HUES48 (cell line): ENCODE measurements around the gene IL1RAP.

Experiments used
- H3K27ac ChIP-seq: one replicate; pipeline ENCODE4 v1.7.0; 2013; ENCODE audit warnings: low read depth, low read length, inconsistent platforms
- H3K27me3 ChIP-seq: 2 replicates; pipeline ENCODE4 v1.6.1; 2013; ENCODE audit warnings: mild to moderate bottlenecking, low read length; ENCODE audit not compliant: control insufficient read depth, insufficient read depth
- H3K36me3 ChIP-seq: 2 replicates; pipeline ENCODE4 v1.6.1; 2013; ENCODE audit warnings: low read length; ENCODE audit not compliant: control insufficient read depth, insufficient read depth
- H3K4me1 ChIP-seq: 2 replicates; pipeline ENCODE4 v1.6.1; 2013; ENCODE audit warnings: mild to moderate bottlenecking, low read length; ENCODE audit not compliant: control insufficient read depth, insufficient read depth
- H3K4me3 ChIP-seq: 2 replicates; pipeline ENCODE4 v1.5.1; 2013; ENCODE audit warnings: mild to moderate bottlenecking, low read depth, low read length
- H3K9ac ChIP-seq: 2 replicates; pipeline ENCODE4 v1.6.1; 2013; ENCODE audit warnings: mild to moderate bottlenecking, low read depth, low read length, moderate library complexity
- H3K9me3 ChIP-seq: 2 replicates; pipeline ENCODE4 v1.6.1; 2013; ENCODE audit warnings: low read length; ENCODE audit not compliant: control insufficient read depth, insufficient read depth

IL1RAP gene

DNA sequence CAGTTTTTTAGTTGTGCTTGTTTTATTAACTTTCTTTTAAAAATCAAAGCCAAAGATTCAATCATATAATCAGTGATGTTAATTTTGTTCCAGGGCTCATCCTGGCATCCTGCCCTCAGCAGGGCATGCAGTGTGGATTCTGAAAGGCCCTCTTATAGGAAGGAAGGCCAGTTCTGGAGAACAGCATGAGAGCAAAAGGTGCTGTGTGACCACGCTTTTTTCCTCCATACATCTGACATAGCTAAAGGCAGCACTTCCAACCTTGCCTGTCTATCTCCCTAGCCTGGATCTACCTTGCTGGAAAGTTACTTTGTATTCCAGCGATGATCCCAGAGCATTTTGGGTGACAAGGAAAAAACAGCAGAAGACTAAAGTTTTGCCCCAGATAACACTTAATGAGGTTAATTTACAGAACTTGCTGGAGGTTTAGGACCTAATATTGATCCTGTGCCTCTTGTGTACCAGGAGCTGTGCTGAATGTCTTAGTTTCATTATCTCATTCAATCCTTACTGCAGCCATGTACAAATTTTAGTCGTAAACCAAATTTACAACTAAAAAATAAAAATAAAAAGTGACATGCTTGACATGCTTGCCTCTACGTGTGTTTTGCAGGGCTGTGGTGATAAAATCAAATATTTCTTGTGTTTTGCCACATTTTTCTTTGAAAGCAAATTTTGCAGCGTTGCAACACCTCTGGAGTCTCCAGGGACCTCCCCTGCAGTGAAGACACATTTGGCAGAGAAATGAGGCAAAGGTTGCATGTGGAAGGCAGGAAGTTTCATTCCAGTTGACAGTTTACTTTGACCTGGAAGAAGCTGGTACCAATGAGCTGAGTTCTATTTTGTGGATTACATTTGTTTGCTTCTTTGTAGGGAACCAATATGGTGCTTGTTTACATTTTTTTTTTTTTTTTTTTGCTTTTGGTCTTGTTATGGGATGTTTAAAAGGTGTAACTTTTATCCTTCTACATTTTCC, 13.2 kb downstream of the IL1RAP start:
- Histone ChIP-seq H3K27me3 (no peaks in the 10 kb centered on the region), H3K9me3 (no peaks in the 10 kb centered on the region), H3K36me3 (no peaks in the 10 kb centered on the region), H3K9ac (no peak overlapping the region), H3K27ac (no peak overlapping the region), H3K4me1 (peaks cover 6% of the 10 kb centered on the region; the same call in 1 of the 2 replicates), H3K4me3 (no peak overlapping the region)

GRCh38 chr3:190528706-190529105, 14.8 kb downstream of the IL1RAP start:
- no peak overlapping the region for H3K9ac ChIP-seq
- no peaks in the 10 kb centered on the region for H3K36me3 ChIP-seq
- no peak overlapping the region for H3K4me3 ChIP-seq
- H3K27ac ChIP-seq = no peak overlapping the region
- H3K27me3 ChIP-seq = no peaks in the 10 kb centered on the region
- no peaks in the 10 kb centered on the region for H3K9me3 ChIP-seq
- H3K4me1 ChIP-seq = no peaks in the 10 kb centered on the region

- no peak overlapping the region for H3K27ac ChIP-seq
- H3K9ac ChIP-seq = no peak overlapping the region
- no peaks in the 10 kb centered on the region for H3K9me3 ChIP-seq
- no peaks in the 10 kb centered on the region for H3K4me1 ChIP-seq
- no peaks in the 10 kb centered on the region for H3K27me3 ChIP-seq
- no peak overlapping the region for H3K4me3 ChIP-seq
- no peaks in the 10 kb centered on the region for H3K36me3 ChIP-seq
Measured at GRCh38 chr3:190531406-190531805, 17.5 kb downstream of the IL1RAP start.

DNA sequence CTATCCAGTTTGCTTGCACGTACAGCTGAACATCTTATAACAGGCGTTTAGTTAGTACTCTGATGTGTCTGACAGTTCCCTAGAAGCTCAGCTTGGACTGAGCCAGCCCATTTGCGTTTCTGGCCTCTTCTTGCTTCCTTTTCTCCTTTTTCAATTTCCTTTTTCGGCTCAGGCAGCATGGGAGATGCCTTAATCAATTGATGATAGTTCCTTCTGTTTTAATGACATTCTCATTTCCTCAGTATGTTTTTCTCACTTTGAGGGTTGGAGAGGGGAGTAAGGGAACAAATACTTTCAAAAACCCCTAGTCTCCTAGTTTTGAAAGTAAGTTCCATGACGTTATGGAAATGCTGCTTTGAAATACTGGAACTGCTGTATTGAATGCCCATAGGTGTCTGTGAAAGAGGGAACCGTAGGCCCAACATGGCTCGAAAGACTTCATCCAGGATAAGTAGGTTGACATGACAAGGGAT, 18.9 kb downstream of the IL1RAP start:
- H3K27me3 ChIP-seq = peaks cover 7% of the 10 kb centered on the region
- no peaks in the 10 kb centered on the region for H3K36me3 ChIP-seq
- H3K4me1 ChIP-seq = no peaks in the 10 kb centered on the region
- no peak overlapping the region for H3K27ac ChIP-seq
- H3K4me3 ChIP-seq = no peak overlapping the region
- H3K9ac ChIP-seq = no peak overlapping the region
- H3K9me3 ChIP-seq = no peaks in the 10 kb centered on the region

DNA sequence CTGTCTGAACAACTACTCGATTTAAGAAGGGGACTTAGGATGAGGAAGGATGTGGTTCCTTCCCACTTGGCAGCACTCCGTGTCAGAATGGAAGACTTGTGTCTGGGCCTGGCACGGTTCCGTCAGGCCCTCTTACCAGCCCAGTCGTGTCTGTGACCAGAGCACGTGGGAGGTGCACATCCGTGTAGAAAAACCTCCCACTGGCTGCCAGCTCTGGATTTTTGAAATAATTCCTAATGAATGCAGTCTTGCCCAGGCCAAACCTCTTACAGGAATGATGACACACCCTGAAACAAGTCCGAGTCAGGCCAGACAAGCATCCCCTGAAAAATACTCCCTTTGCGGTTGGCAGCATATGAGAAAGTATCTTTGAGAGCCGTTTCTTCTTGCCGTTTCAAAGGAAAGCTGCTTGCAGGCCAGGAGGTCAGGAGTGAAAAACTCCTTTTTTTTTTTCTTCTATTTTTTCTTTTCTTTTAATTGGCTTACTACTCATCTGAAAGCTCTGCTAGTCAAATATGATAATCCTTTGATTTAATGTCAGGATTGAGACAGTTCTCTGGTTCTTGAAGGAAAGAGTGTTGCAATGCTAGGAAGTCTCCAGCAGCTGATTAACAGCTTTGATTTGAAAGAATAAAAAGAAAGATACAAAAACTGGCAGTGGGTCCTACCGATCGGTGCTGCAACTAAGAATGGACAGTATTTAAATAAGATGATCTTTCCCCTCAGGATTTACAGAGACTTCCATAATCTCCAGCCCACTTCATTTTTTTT, 19.8 kb downstream of the IL1RAP start:
- Histone ChIP-seq H3K4me3 (no peak overlapping the region), H3K27me3 (peaks cover 17% of the 10 kb centered on the region)

DNA sequence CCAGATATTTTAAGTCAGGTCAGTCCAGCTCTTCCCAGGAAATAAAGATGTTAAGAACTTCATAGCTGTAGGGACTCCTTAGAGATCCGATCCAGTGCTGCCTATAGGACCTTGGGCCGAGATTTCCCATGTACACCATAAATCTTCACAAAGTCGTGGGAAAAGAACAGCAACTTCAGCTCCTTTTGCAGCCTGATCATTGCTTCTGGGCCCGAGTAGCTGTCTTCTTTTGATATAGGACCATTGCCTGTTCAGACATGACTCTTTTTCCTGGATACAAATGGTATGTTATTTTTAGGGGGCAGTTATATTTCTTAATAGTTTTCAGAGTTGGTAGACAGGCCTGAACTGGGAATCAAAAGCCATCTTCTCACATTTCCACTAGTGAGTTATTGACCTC, 20.5 kb downstream of the IL1RAP start:
- no peak overlapping the region for H3K27ac ChIP-seq
- no peak overlapping the region for H3K9ac ChIP-seq
- H3K4me1 ChIP-seq = peaks cover 6% of the 10 kb centered on the region; the same call in 1 of the 2 replicates
- H3K36me3 ChIP-seq = no peaks in the 10 kb centered on the region
- H3K9me3 ChIP-seq = no peaks in the 10 kb centered on the region
- H3K4me3 ChIP-seq = no peak overlapping the region
- peaks cover 23% of the 10 kb centered on the region for H3K27me3 ChIP-seq

More for the DNA sequence above, 19.8 kb downstream of the IL1RAP start:
- Histone ChIP-seq H3K36me3 (no peaks in the 10 kb centered on the region), H3K9ac (no peak overlapping the region), H3K9me3 (no peaks in the 10 kb centered on the region), H3K4me1 (peaks cover 4% of the 10 kb centered on the region; the same call in 1 of the 2 replicates), H3K27ac (no peak overlapping the region)

- no peaks in the 10 kb centered on the region for H3K9me3 ChIP-seq
- no peaks in the 10 kb centered on the region for H3K36me3 ChIP-seq
- H3K4me1 ChIP-seq = peaks cover 6% of the 10 kb centered on the region; the same call in 1 of the 2 replicates
- H3K9ac ChIP-seq = no peak overlapping the region
- H3K27me3 ChIP-seq = peaks cover 29% of the 10 kb centered on the region
- no peak overlapping the region for H3K27ac ChIP-seq
- H3K4me3 ChIP-seq = no peak overlapping the region
Measured at GRCh38 chr3:190534986-190535385, 21.1 kb downstream of the IL1RAP start.

DNA sequence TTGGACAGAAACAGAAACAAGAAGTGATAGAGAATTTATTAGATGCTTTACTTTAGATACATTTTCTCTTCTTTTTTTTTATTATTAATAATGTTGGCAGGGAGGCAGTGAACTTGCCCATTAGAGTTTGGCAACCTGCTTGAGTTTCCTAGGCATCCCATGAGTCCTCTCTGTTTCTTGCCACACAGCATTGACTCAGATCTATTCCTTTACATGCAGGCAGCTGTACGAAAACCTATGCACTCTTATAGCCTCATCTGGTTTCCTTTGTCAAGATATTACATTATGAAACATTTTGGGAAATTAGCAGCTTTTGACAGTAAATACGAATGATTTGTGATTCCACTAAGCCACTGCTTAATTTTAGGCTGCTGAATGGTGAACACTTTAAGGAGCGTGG, 23.3 kb downstream of the IL1RAP start:
- H3K9me3 ChIP-seq = no peaks in the 10 kb centered on the region
- H3K36me3 ChIP-seq = no peaks in the 10 kb centered on the region
- H3K4me1 ChIP-seq = peaks cover 6% of the 10 kb centered on the region; the same call in 1 of the 2 replicates
- H3K27ac ChIP-seq = no peak overlapping the region
- no peak overlapping the region for H3K9ac ChIP-seq
- no peak overlapping the region for H3K4me3 ChIP-seq
- peaks cover 51% of the 10 kb centered on the region for H3K27me3 ChIP-seq

DNA sequence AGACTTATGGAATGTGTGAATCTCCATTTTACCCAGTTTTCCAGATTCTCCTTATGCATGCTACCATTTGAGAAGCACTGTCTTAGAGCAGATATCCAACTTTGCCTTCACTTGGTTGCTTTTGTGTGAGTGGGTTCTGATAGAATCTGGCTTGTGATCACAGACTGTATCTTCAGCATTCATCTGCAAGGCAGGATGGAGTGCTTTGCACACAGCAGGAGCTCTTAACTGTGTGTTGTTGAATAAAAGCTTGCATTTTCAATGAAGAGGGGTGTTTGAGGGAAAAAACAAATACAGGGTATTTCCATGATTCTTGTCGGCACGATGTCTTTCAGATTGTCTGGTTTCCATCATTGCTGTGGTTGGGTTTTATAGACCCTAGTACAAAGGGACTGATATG, 24.4 kb downstream of the IL1RAP start:
- Histone ChIP-seq H3K4me3 (no peak overlapping the region), H3K36me3 (no peaks in the 10 kb centered on the region), H3K27ac (no peak overlapping the region), H3K9ac (no peak overlapping the region), H3K27me3 (peaks cover 62% of the 10 kb centered on the region), H3K4me1 (peaks cover 6% of the 10 kb centered on the region; the same call in 1 of the 2 replicates), H3K9me3 (no peaks in the 10 kb centered on the region)

DNA sequence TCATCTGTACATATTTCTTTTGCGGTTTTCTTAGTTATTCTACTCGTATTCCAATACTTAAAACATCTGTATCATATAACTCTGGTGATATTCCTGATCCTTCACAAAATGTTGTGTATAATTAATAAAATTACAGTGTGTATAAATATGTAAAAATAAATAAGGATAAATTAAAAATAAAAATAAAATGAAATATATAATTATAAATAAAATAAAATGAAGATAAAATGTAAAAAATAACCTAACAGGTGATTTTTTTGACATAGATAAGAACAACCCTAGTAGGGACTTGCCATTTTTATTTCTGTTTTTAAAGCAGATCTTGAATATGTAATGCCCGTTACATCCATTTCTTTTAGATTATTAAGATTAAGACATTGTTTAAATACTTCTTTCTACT, 25.6 kb downstream of the IL1RAP start:
- Histone ChIP-seq H3K36me3 (no peaks in the 10 kb centered on the region), H3K27me3 (peaks cover 75% of the 10 kb centered on the region), H3K9ac (no peak overlapping the region), H3K4me1 (peaks cover 6% of the 10 kb centered on the region; the same call in 1 of the 2 replicates), H3K27ac (no peak overlapping the region), H3K4me3 (no peak overlapping the region), H3K9me3 (no peaks in the 10 kb centered on the region)
